ENCODE measurements around the gene KCNIP4.

KCNIP4 gene

GRCh38 chr4:20899591-20899990 is 1049.0 kb downstream of the KCNIP4 start:
- DNase-seq, result no peak

- DNase-seq, result no peak
Observed at GRCh38 chr4:20895988-20896387, 1052.6 kb downstream of the KCNIP4 start.

GRCh38 chr4:20895208-20895607 is 1053.4 kb downstream of the KCNIP4 start:
- no peak for DNase-seq

- no peak for DNase-seq
Observed at GRCh38 chr4:20890761-20891160, 1057.8 kb downstream of the KCNIP4 start.

GRCh38 chr4:20889901-20890300 is 1058.7 kb downstream of the KCNIP4 start:
- no peak for DNase-seq

DNA sequence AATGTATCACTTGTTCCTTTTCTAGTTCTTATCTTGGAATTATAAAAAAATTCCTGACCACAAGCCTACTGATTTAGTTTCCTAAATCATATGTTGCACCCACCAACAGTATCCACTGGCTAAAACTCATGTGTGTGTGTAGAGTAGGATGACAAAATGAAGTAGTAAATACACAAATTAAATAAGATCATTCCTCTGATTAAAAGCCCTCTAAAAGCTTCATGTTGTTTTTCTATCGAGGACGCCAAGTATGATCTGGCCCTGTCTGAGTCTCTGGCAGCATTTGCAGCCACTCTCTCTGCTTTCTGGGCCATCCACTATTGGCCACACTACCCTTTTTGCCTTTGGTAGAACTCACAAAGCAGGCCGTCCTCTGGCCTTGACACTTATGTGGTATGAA is 1064.9 kb downstream of the KCNIP4 start:
- no peak for DNase-seq

DNA sequence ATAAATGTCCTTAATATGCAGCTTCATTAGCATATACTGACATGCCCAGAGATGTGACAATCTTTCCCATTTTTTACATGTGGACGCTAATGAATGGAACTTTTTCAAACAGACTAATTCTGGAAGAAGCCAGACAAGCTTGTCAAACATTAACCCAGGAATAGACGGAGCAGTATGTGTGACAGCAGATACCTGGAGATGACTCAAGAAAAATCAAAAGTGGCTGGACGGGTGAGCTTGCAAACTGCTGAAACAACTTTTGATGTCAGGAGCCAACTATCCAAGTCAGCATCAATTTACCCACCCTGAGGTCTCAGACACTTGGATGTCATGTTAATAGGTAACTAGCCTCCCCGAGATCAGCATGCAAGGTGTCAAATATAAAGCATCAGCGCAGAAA is 1065.3 kb downstream of the KCNIP4 start:
- peak; percentile 70 for DNase-seq

- DNase-seq, result no peak
Observed at GRCh38 chr4:20882500-20882899, 1066.1 kb downstream of the KCNIP4 start.

DNA sequence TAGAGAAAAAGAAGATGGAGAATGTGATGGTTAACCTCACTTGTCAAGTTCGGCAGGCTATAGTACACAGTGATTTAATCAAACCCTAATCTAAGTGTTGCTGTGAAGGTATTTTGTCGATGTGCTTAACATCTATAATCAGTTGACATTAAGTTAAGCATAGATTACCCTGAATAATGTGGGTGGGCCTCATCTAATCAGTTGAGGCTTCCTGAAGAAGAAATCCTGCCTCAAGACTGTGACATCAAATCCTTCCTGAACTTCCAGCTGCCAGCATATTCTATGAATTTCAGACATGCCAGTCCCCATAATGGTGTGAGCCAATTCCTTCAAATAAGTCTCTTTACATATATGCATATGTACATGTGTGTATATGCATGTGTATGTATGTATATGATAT is 1066.9 kb downstream of the KCNIP4 start:
- no peak for DNase-seq

- DNase-seq, result no peak
Observed at GRCh38 chr4:20878806-20879205, 1069.8 kb downstream of the KCNIP4 start.

DNA sequence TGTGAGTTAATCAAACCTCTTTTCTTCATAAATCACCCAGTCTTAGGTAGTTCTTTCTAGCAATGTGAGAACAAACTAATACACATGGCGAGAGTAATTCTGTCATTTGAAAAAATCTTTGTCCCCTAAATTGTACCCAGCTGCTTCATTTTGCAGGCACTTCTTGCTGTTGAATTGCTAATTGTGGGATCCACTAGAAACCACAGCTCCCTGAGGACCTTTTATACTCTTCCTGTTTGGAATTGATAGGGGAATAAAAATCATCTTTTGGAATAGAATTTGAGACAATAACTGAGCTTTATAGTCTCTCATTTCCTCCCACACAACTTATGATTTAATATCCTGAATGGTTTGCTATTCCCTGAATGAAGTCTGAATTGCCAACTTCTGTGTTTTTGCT is 1078.1 kb downstream of the KCNIP4 start:
- no peak for DNase-seq

- DNase-seq, result no peak
Observed at GRCh38 chr4:20868108-20868507, 1080.5 kb downstream of the KCNIP4 start.

- DNase-seq, result no peak
Observed at GRCh38 chr4:20860878-20861277, 1087.7 kb downstream of the KCNIP4 start.

DNA sequence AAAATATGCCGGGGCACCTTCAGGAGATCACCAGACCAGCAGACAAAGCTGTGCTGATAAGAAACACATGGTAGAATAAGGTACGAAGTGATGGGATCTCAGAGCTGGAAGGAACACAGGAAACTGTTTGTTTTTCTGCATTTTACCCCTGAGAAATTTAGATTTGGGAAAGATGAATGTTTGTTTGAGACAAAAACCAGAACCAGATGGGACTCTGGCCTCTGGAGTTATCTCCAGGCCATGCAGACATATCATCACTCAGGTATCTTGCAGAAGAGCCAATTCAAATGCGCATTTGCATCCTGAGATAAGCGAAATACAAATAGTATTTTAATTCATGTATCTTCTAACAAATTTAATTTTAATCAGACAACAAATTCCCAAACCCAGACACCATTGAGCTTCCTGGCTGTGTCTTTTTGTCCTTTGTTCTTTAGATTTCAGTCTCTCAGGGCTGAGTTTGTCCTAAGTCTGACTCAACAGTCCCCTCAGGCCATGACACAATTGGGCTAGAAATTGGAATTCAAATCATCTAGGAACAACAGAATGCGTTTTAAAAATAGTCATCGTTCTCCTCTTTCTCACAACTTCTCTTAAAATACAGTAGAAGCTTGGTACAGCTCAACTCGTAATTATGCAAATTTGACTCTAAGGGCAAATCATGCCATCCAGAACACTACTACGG is 1089.3 kb downstream of the KCNIP4 start:
- DNase-seq, result no peak

- no peak for DNase-seq
Observed at GRCh38 chr4:20857081-20857480, 1091.5 kb downstream of the KCNIP4 start.

DNA sequence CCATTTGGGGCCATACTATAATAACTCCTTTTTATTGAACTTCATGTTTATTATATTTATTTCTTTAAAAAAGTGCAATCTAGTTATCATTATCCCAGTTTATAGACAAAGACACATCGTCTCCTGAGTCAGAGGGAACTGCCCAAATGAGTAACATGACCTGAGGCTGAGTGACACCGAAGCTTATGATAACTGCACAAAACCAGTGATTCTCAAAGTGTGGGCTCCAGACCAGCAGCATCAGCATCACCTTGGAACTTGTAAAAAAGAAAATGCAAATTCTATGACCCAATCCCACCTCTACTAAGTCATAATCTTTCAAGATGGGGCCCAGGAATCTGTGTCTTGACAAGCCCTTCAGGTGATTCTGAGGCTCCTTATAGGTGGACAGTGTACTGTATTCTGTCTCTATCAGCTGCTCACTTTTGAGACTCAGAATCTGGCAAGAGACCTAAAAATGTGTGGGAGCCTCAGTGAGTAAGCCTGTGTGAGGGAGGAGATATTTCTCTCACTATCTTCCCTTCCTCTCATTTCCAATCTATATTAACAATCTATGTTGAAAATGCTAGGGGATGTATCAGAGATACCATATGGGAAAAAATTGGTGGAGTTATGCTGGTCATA is 1101.3 kb downstream of the KCNIP4 start:
- DNase-seq, result no peak

DNA sequence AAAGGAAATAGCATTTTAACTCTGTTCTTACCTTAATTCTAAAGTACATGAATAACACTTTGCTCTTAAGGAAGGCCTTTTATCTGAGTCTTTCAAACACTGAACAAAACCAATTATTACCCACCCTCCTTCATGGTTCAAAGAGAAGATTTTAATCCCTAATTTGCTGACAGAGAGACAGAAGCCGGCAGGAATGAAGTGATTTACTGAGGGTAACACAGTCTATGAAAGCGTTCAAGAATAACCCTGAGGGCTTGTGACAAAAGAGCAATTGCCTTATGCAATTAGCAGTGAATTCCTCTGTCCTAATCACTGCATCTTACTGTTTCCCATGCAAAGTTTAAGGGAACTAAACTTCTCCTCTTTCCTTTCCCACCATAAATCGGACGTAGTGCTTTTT is 1104.3 kb downstream of the KCNIP4 start:
- no peak for DNase-seq

DNA sequence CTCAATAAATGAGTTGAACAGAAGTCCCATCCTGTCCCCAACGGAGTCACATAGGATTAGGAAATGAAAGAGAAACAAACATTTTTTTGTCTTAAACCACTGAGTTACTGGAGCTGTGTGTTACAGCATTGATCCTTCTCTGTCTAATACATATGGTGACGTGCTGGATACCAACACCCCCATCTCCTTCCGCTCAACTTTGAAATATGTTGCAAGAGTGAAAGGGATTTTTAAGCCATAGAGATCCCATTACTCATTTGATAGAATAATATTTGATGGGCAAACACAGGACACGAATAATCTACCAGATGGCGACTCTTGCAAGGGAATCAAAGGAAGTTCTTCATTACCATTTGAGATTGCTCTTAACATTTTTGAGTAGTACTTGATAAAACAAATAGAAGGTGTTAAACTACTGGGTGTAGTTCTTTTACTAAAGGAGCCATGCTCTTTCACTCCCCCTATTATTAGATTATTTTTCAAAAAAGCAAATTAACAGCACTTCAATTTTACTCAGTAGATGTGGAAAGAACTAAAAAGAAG is 1107.9 kb downstream of the KCNIP4 start:
- no peak for DNase-seq

DNA sequence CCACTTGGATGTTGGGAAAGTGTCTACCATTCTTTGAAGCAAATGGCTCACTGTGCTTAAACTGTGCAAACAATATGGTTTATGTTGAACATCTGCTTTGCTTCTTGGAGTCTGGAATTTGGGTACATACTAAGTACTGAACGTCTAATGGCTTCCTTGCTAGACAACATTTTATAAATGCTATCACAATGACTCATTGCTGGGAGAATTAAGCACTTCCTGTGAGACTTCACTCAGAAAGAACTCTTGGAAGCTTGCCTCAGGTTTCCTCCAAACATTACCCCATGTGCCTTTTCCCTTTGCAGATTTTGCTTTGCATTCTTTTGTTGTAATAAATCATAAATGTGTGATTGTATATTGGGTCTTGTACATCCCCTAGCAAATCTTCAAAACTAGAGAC is 1108.6 kb downstream of the KCNIP4 start:
- DNase-seq, result peak; percentile 48

DNA sequence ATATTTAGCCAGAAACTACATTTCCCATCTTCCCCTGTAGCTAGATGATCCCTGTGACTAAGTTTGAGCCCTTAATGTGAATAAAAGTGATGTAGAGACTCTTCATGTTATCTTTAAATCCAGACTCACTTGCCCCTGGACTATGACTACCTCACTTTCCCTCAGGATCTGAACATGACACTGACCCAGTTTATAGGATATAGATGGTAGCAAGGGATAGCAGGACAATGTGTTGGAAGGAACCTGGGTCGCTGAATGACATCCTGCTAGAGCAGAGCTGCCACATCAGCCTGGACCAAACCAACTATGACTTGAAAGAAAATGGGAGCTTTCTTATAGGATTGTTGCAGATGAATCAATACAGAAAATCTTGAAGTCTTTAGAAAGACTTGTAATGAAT is 1110.1 kb downstream of the KCNIP4 start:
- no peak for DNase-seq

DNA sequence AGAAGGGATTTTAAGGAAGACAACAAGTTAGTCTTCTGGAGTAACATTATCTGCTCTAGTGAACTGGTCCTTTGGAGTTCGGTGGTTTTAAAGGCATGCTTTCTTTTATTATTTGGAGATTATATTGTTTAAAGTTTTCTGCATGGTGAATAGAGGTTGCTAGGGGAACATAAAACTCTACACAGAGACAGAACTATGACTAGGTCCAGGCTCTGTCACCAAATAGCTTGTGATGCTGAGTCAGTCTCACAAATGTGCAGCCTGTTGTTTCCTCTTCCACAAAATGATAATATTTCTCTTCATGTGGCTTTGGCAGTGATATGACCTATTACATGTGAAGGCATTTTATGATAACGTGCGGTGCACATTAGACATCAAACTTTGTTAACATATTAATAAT is 1115.7 kb downstream of the KCNIP4 start:
- peak; percentile 38 for DNase-seq

DNA sequence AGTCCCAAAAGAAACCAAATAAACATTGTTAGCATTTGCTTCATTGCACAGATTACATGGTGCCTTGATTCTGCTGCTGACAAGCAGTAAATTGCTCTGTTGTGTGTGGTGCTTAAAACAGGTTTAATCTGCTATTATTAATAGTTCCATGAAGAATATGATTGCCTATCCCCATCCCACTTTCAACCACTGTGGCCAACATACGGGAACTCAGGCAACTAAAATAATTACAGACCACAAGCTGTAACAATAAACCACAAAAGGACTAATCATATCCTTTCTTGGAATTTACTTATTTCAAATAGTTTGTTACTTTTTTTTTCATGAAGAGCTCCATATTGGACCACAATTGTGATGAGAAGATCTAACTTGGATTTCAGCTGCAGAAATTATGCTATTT is 1116.8 kb downstream of the KCNIP4 start:
- no peak for DNase-seq

- DNase-seq, result no peak
Observed at GRCh38 chr4:20829617-20830357, 1118.8 kb downstream of the KCNIP4 start.

DNA sequence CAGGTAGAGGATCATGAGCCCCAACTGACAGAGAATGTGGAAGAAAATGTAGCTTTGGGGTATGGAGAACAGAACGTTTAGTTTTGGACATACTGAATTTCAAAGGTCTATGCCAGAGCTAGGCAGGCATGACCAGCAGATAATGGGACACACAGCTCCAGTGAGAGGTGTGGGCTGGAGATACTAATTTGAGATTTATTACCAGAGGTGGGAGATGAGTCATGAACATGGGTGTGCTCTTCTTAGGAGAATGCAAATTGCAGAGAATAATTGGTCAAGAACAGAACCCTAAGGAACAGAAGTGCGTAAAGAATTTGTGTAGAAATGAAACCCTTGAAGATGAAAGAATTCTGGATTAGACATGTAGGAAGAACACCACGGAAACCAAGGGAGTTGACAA is 1123.1 kb downstream of the KCNIP4 start:
- no peak for DNase-seq

Measured in kidney glomerular epithelial cell (primary cell).